Body of pancreas (tissue), 4 donors: ENCODE data around the gene OTP.

ENCODE experiments used
- CTCF ChIP-seq, 7 experiments: fragments of 450-650 bp in 4 of 7; fragments of 200-600 bp in 3 of 7; sonication (generic) in 3 of 7; IDR thresholded peaks; one replicate each; pipeline ENCODE4 v1.5.1; 2016 to 2019; ENCODE audit warnings: antibody characterized with exemption in 7 of 7
- POLR2A ChIP-seq, 3 donors: fragments of 450-650 bp; IDR thresholded peaks; one replicate each; pipeline ENCODE4 v1.6.1; 2016; ENCODE audit warnings: antibody characterized with exemption in 3 of 3, mild to moderate bottlenecking in 2 of 3

- TF ChIP-seq CTCF (IDR thresholded peaks at IDR 0.05) (no peak), POLR2A (IDR thresholded peaks at IDR 0.05) (no peak)
These were observed 24.1 kb upstream of the OTP start for GRCh38 chr5:77662635-77663034.
